NCI-H2029 treated with DMSO at 0.1 percent for 48 hours (cell line): ENCODE data around the gene CD14.
"Not testable (repeated sequence)": the region's sequence is repeated elsewhere in the genome, so short reads cannot be mapped to it uniquely, and the experiment has no call there.

Experiments
- DNase-seq: peaks from one replicate; lab custom pipeline; 2025; lab: John Stamatoyannopoulos, UW

CD14 gene

GRCh38 chr5:140635291-140636257 lies 2.6 kb upstream of the CD14 start:
- DNase-seq = no peak

- DNase-seq = no peak
These were observed 1.1 kb upstream of the CD14 start for GRCh38 chr5:140634103-140634502.

- DNase-seq = no peak
These were observed 526 bp upstream of the CD14 start for GRCh38 chr5:140633501-140633900.

- no peak for DNase-seq
These were observed 482 bp downstream of the CD14 start for GRCh38 chr5:140632366-140633020.

GRCh38 chr5:140631831-140632365 lies 1.1 kb downstream of the CD14 start:
- DNase-seq = peak; percentile 28

- DNase-seq = no peak
These were observed 1.9 kb downstream of the CD14 start for GRCh38 chr5:140631036-140631417.

GRCh38 chr5:140630292-140631035 lies 2.5 kb downstream of the CD14 start:
- no peak for DNase-seq

- DNase-seq = no peak
These were observed 4.3 kb downstream of the CD14 start for GRCh38 chr5:140628711-140629110.

GRCh38 chr5:140627972-140628371 lies 5.0 kb downstream of the CD14 start:
- no peak for DNase-seq

- DNase-seq = not testable (repeated sequence)
These were observed 8.1 kb downstream of the CD14 start for GRCh38 chr5:140624886-140625285.

- DNase-seq = not testable (repeated sequence)
These were observed 9.9 kb downstream of the CD14 start for GRCh38 chr5:140623061-140623460.

- DNase-seq = no peak
These were observed 10.7 kb downstream of the CD14 start for GRCh38 chr5:140622301-140622700.

GRCh38 chr5:140611020-140611521 lies 21.9 kb downstream of the CD14 start:
- no peak for DNase-seq

- DNase-seq = no peak
These were observed 23.8 kb downstream of the CD14 start for GRCh38 chr5:140609126-140609525.

GRCh38 chr5:140608722-140609121 lies 24.3 kb downstream of the CD14 start:
- no peak for DNase-seq

GRCh38 chr5:140607031-140607430 lies 25.9 kb downstream of the CD14 start:
- DNase-seq = no peak

- no peak for DNase-seq
These were observed 27.1 kb downstream of the CD14 start for GRCh38 chr5:140605879-140606278.

- DNase-seq = no peak
These were observed 29.2 kb downstream of the CD14 start for GRCh38 chr5:140603734-140604133.

- not testable (repeated sequence) for DNase-seq
These were observed 29.6 kb downstream of the CD14 start for GRCh38 chr5:140603446-140603698.

GRCh38 chr5:140602147-140602546 lies 30.8 kb downstream of the CD14 start:
- DNase-seq = no peak

GRCh38 chr5:140600096-140600495 lies 32.9 kb downstream of the CD14 start:
- no peak for DNase-seq

GRCh38 chr5:140598836-140599235 lies 34.1 kb downstream of the CD14 start:
- no peak for DNase-seq
